Body of pancreas (tissue), 4 donors: ENCODE data around the gene TCF21. TPM values are rescaled to one million over a fixed set of nuclear protein-coding genes. Genes with fewer than 3 reads are reported as not detected.
A peak's percentile ranks its signal among the peaks of the same experiment; 100 is the strongest.

Source experiments
- ATAC-seq: fragments of 150-250 bp; one replicate; pipeline ENCODE4 v1.9.1; 2016
- DNase-seq, 4 donors: peaks; one replicate each; pipeline ENCODE4 v3.0.0-alpha.2; 2019
- H3K27ac ChIP-seq, 4 donors: fragments of 200-600 bp; sonication (generic); 1 replicate in 3 of 4; 2 replicates in 1 of 4; pipeline versions ENCODE4 v1.5.1 to v1.6.1; 2016 to 2019; ENCODE audit warnings: mild to moderate bottlenecking in 1 of 4, mixed read lengths in 1 of 4, moderate library complexity in 1 of 4
- H3K27me3 ChIP-seq, 2 donors: fragments of 200-600 bp; sonication (generic); one replicate each; pipeline ENCODE4 v1.6.0; 2016; ENCODE audit warnings: mild to moderate bottlenecking in 1 of 2
- H3K36me3 ChIP-seq, 2 donors: fragments of 200-600 bp; sonication (generic); replicated peaks in 1 of 2; 2 replicates each; pipeline ENCODE4 v1.5.1; 2016; ENCODE audit warnings: low read depth in 2 of 2; ENCODE audit not compliant: insufficient read depth in 1 of 2
- H3K4me1 ChIP-seq: fragments of 200-600 bp; sonication (generic); one replicate; pipeline ENCODE4 v1.6.0; 2016
- H3K4me3 ChIP-seq, 2 donors: fragments of 200-600 bp; sonication (generic); 1 replicate in 1 of 2; 2 replicates in 1 of 2; pipeline ENCODE4 v1.5.1; 2016 to 2019
- H3K9me3 ChIP-seq, 3 donors: fragments of 200-600 bp; sonication (generic); 1 replicate in 2 of 3; 2 replicates in 1 of 3; pipeline ENCODE4 v1.5.1; 2016
- POLR2A ChIP-seq, 3 donors: fragments of 450-650 bp; IDR thresholded peaks; one replicate each; pipeline ENCODE4 v1.6.1; 2016; ENCODE audit warnings: antibody characterized with exemption in 3 of 3, mild to moderate bottlenecking in 2 of 3
- WGBS, 2 donors: methylation state at CpG; one replicate each; pipeline ENCODE4 v1.1.5; 2017; 5-methylcytosine and 5-hydroxymethylcytosine counted together
- intact Hi-C: fragments of 100-400 bp; cut with DNase I; formaldehyde crosslinking; loops from one replicate; pipeline ENCODE4 v1.15.1; 2023
- total RNA-seq, 2 donors: library from RNA; depleted of rRNA; stranded (reverse); fragments of >200 nt; gene quantifications; one replicate each; pipeline ENCODE4 v1.1.0, GENCODE V29; 2016
- TF ChIP-seq, protein P1 (sequence below), 7 experiments: fragments of 450-650 bp in 4 of 7; fragments of 200-600 bp in 3 of 7; sonication (generic) in 3 of 7; IDR thresholded peaks; one replicate each; pipeline ENCODE4 v1.5.1; 2016 to 2019; ENCODE audit warnings: antibody characterized with exemption in 7 of 7

The TCF21 gene
- total RNA-seq, 2 donors from 2014 or later: 1.3 to 2.3 TPM

DNA sequence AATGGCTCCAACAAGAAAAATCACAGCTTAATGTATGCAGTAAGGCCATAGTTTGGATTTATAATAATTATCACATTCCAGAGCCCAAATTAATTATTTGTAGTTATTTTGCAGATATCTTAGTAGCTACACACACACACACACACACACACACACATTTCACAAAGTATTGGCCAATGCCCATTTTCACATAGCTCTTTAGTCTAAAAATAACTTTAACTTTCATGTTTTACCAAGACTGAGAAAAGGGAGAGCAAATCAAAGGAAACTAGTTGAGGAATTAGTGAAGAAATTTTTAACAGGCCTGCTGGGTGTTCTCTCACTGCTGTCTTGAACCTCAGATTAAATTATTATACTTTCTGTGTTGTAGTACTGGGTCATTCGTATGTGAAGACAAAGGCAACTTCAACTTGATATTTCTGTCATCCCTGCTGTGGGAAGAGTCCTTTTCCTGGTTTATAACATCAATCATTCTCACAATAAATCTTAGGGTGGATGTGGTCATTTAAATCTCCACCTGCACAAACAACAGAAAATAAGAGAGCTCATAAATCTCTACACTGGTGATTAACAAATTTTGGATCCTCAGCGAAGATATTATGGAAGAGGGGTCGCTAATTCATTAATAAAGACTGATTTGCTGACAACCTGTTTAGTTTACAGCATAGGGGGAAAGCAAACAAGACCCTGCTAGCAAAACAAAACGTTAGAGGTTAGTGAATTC, 1.6 kb upstream of the TCF21 start:
- WGBS, 2 donors: 43 to 46% methylated on average over 4 of the region's 4 CpGs
- Histone ChIP-seq H3K9me3 (no peaks in the 10 kb centered on the region), H3K4me3 (no peak overlapping the region), H3K36me3 (no peaks in the 10 kb centered on the region), H3K27ac (no peak overlapping the region), H3K4me1 (peaks cover 17% of the 10 kb centered on the region), H3K27me3 (peaks cover 0 to 25% of the 10 kb centered on the region in 2 donors)
- TF ChIP-seq, protein P1, sequence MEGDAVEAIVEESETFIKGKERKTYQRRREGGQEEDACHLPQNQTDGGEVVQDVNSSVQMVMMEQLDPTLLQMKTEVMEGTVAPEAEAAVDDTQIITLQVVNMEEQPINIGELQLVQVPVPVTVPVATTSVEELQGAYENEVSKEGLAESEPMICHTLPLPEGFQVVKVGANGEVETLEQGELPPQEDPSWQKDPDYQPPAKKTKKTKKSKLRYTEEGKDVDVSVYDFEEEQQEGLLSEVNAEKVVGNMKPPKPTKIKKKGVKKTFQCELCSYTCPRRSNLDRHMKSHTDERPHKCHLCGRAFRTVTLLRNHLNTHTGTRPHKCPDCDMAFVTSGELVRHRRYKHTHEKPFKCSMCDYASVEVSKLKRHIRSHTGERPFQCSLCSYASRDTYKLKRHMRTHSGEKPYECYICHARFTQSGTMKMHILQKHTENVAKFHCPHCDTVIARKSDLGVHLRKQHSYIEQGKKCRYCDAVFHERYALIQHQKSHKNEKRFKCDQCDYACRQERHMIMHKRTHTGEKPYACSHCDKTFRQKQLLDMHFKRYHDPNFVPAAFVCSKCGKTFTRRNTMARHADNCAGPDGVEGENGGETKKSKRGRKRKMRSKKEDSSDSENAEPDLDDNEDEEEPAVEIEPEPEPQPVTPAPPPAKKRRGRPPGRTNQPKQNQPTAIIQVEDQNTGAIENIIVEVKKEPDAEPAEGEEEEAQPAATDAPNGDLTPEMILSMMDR (IDR thresholded peaks at IDR 0.05): no peak
- no peak for TF ChIP-seq POLR2A (IDR thresholded peaks at IDR 0.05)
- intact Hi-C loops: no loop called here
- ATAC-seq: no peak
- no peak for DNase-seq

DNA sequence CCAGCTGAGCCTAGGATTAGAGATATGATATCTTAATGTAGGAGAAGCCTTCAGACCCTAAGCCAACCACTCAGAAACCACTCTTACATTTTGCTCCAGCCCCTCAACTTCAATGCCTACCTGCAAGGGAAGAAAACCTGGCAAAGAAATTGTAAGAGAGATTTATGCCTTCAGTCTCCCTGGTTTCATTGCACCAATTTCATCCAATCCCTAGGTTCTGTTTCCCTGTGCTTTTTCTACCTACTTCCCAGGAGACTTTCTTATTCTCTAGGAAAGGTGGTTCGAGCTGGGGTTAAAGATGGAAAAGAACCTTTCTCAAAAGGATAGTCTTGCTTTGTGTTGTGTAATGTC, 1.1 kb upstream of the TCF21 start:
- no peaks in the 10 kb centered on the region for H3K36me3 ChIP-seq
- peaks cover 17% of the 10 kb centered on the region for H3K4me1 ChIP-seq
- no peak overlapping the region for H3K27ac ChIP-seq
- ATAC-seq: no peak
- no peak overlapping the region for H3K4me3 ChIP-seq
- no peak for TF ChIP-seq POLR2A (IDR thresholded peaks at IDR 0.05)
- TF ChIP-seq, protein P1 (IDR thresholded peaks at IDR 0.05): no peak
- 56 to 64% methylated on average over 1 of the region's 1 CpG for WGBS, 2 donors
- H3K27me3 ChIP-seq: peaks cover 0 to 28% of the 10 kb centered on the region in 2 donors
- DNase-seq: no peak
- intact Hi-C loops: no loop called here
- H3K9me3 ChIP-seq: no peaks in the 10 kb centered on the region

DNA sequence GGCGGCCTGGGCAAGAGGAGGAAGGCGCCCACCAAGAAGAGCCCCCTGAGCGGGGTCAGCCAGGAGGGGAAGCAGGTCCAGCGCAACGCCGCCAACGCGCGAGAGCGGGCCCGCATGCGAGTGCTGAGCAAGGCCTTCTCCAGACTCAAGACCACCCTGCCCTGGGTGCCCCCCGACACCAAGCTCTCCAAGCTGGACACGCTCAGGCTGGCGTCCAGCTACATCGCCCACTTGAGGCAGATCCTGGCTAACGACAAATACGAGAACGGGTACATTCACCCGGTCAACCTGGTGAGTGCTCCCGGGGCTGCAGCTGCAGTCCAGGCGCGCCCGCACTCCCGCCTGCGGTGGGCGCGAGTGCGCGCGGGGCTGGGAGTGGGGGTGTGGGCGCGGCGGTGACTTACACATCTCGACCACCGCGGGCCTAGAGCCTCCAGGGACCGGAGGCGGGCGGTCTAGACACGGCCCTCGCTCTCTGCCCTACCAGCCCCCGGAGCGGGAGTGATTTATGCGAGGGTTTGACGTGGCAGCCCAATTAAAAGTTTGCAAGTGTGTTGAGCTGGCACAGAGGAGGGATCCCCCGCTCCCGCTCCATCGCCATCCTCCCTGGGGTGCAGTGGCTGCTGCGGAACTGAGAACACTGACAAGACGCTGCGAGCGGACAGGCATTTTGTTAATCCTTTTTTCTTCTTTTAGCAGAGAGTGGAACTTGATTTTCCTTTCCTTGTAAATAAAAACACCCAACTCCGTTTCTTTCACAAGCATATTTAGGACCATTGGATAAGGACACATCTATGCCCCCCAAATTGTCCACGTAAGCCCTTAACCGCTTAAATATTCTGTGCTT, 867 bp downstream of the TCF21 start:
- intact Hi-C loops: no loop called here
- H3K27me3 ChIP-seq: peaks cover 0 to 38% of the 10 kb centered on the region in 2 donors

DNA sequence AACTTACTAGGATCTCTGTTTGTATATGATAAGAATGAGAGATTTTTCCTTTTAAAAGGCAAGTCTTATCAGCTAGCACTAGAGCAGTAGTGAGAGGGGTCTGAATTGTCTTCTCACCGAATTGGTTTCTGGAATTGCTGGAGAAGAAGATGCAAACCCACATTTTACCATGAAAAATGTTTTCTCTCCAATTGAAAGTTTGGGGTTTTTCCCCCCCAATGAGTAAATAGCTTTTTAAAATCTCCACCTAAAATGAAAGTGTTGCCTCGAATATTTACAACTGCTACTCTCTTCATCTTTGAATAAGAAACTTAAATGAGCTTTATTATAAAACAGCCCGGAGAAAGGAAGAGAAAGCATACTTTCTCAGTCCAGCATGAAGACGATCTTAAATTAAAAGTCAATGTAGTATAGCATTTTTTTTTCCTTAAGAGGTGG, 1.8 kb downstream of the TCF21 start:
- Histone ChIP-seq H3K27me3 (peaks cover 0 to 45% of the 10 kb centered on the region in 2 donors), H3K27ac (no peak overlapping the region), H3K4me1 (peaks cover 17% of the 10 kb centered on the region), H3K4me3 (no peak overlapping the region), H3K36me3 (no peaks in the 10 kb centered on the region), H3K9me3 (no peaks in the 10 kb centered on the region)
- DNase-seq (no peak), ATAC-seq (no peak)
- TF ChIP-seq, protein P1 (IDR thresholded peaks at IDR 0.05): no peak
- no peak for TF ChIP-seq POLR2A (IDR thresholded peaks at IDR 0.05)
- intact Hi-C loops: no loop called here
- 2 to 4% methylated on average over 4 of the region's 4 CpGs for WGBS, 2 donors

More for the DNA sequence above, 867 bp downstream of the TCF21 start:
- DNase-seq (no peak), ATAC-seq (peak; percentile 21)
- peaks cover 17% of the 10 kb centered on the region for H3K4me1 ChIP-seq
- 9 to 18% methylated on average over 19 to 56 of the region's 56 CpGs for WGBS, 2 donors
- H3K4me3 ChIP-seq: no peak overlapping the region
- H3K36me3 ChIP-seq: no peaks in the 10 kb centered on the region
- peak overlapping the region in 3 of 4 donors; percentile 14 to 49 (median 26) for H3K27ac ChIP-seq
- no peak for TF ChIP-seq POLR2A (IDR thresholded peaks at IDR 0.05)
- TF ChIP-seq, protein P1 (IDR thresholded peaks at IDR 0.05): no peak
- H3K9me3 ChIP-seq: no peaks in the 10 kb centered on the region
